HepG2 (cell line): ENCODE measurements around the gene MAN1A1. TPM values are rescaled to one million over a fixed set of nuclear protein-coding genes. Genes with fewer than 3 reads are reported as not detected.

Experiments used
- ATF2 ChIP-seq: sonication (generic); formaldehyde crosslinking; IDR thresholded peaks from 2 replicates; pipeline ENCODE4 v1.4.0; 2020; ENCODE audit warnings: missing genetic modification reagents
- EZH2 ChIP-seq: conservative IDR thresholded peaks from 2 replicates; pipeline ENCODE4 v1.6.1; 2012; ENCODE audit warnings: mild to moderate bottlenecking, low read depth, low read length, moderate library complexity
- IKZF1 ChIP-seq: fragments of 450-650 bp; IDR thresholded peaks from 2 replicates; pipeline ENCODE4 v1.7.1; 2016
- KLF13 ChIP-seq: sonication (generic); formaldehyde crosslinking; IDR thresholded peaks from 2 replicates; pipeline ENCODE4 v1.4.0; 2020; ENCODE audit warnings: mild to moderate bottlenecking, missing genetic modification reagents
- MED1 ChIP-seq: sonication (generic); formaldehyde crosslinking; IDR thresholded peaks from 2 replicates; pipeline ENCODE4 v1.4.0; 2020; ENCODE audit warnings: missing genetic modification reagents
- MXI1 ChIP-seq: IDR thresholded peaks from 3 replicates; pipeline ENCODE4 v1.6.1; 2012; ENCODE audit warnings: low read depth, low read length, inconsistent platforms, borderline replicate concordance
- NR2F1 ChIP-seq, 2 experiments: fragments of 450-650 bp in 1 of 2; formaldehyde crosslinking in 1 of 2; IDR thresholded peaks; 2 replicates each; pipeline versions ENCODE4 v1.5.0 to v1.6.1; 2016 to 2020; ENCODE audit warnings: mild to moderate bottlenecking in 1 of 2, missing compliant biosample characterization in 1 of 2, missing genetic modification reagents in 1 of 2, moderate library complexity in 1 of 2
- PRMT3 ChIP-seq: sonication (generic); formaldehyde crosslinking; IDR thresholded peaks from 2 replicates; pipeline ENCODE4 v1.8.1; 2022; ENCODE audit warnings: low read depth, mild to moderate bottlenecking, moderate library complexity, missing genetic modification reagents, borderline replicate concordance
- REPIN1 ChIP-seq: sonication (generic); formaldehyde crosslinking; IDR thresholded peaks from 2 replicates; pipeline ENCODE4 v1.8.0; 2022; ENCODE audit warnings: missing genetic modification reagents, low read depth, mild to moderate bottlenecking, borderline replicate concordance
- RFX5 ChIP-seq: IDR thresholded peaks from 2 replicates; pipeline ENCODE4 v1.6.1; 2011; ENCODE audit warnings: low read depth, low read length, improper control_type of control experiment
- RNF2 ChIP-seq: fragments of 450-650 bp; conservative IDR thresholded peaks from 2 replicates; pipeline ENCODE4 v1.6.1; 2016; ENCODE audit warnings: low read depth
- SIN3A ChIP-seq: IDR thresholded peaks from 2 replicates; pipeline ENCODE4 v1.6.1; 2011; ENCODE audit warnings: low read depth, mild to moderate bottlenecking, control low read depth, low read length, borderline replicate concordance
- TARDBP ChIP-seq: sonication (generic); formaldehyde crosslinking; IDR thresholded peaks from 2 replicates; pipeline ENCODE4 v1.8.0; 2022; ENCODE audit warnings: mild to moderate bottlenecking, missing genetic modification reagents
- U2AF2 ChIP-seq: fragments of 200-400 bp; formaldehyde crosslinking; IDR thresholded peaks from 2 replicates; pipeline ENCODE4 v1.6.1; 2017; ENCODE audit warnings: low read depth, mild to moderate bottlenecking, low read length
- ZBTB25 ChIP-seq: IDR thresholded peaks from 2 replicates; pipeline ENCODE4 v1.6.1; 2018; ENCODE audit warnings: missing genetic modification reagents
- ZC3H13 ChIP-seq: sonication (generic); formaldehyde crosslinking; IDR thresholded peaks from 2 replicates; pipeline ENCODE4 v1.8.1; 2023; ENCODE audit warnings: mild to moderate bottlenecking, missing genetic modification reagents, moderate library complexity
- ZNF574 ChIP-seq: sonication (generic); formaldehyde crosslinking; IDR thresholded peaks from 2 replicates; pipeline ENCODE4 v1.4.0; 2020; ENCODE audit warnings: missing genetic modification reagents
- ZNF670 ChIP-seq: sonication (generic); formaldehyde crosslinking; IDR thresholded peaks from 2 replicates; pipeline ENCODE4 v1.8.0; 2022; ENCODE audit warnings: mild to moderate bottlenecking, missing genetic modification reagents, borderline replicate concordance
- ZNF674 ChIP-seq: sonication (generic); formaldehyde crosslinking; IDR thresholded peaks from 2 replicates; pipeline ENCODE4 v1.5.0; 2020; ENCODE audit warnings: low read depth, mild to moderate bottlenecking, missing genetic modification reagents
- ZNF703 ChIP-seq: sonication (generic); formaldehyde crosslinking; IDR thresholded peaks from 2 replicates; pipeline ENCODE4 v1.5.1; 2020; ENCODE audit warnings: missing genetic modification reagents, mild to moderate bottlenecking, moderate library complexity, borderline replicate concordance
- ZNF788 ChIP-seq: sonication (generic); formaldehyde crosslinking; IDR thresholded peaks from 2 replicates; pipeline ENCODE4 v1.5.0; 2020; ENCODE audit warnings: mild to moderate bottlenecking, missing genetic modification reagents, borderline replicate concordance
- polyA plus RNA-seq, 8 experiments: library from polyadenylated mRNA; depleted of rRNA in 3 of 8; stranded (reverse) in 7 of 8; unstranded in 1 of 8; fragments of >200 nt; fragmentation: Illumina TruSeq in 4 of 8; extraction: Trizol in 4 of 8; gene quantifications; 2 replicates each; pipeline versions ENCODE4 v1.2.1 to v1.2.3, GENCODE V29; 2011 to 2016; ENCODE audit warnings: low read depth in 4 of 8, missing spikeins in 1 of 8, mixed read lengths in 1 of 8; ENCODE audit not compliant: insufficient read depth in 1 of 8
- total RNA-seq, 5 experiments: library from RNA; depleted of rRNA; stranded (reverse); fragments of >200 nt; fragmentation: Illumina TruSeq; extraction: Trizol; gene quantifications; 2 replicates each; pipeline ENCODE4 v1.2.3, GENCODE V29; 2016; ENCODE audit warnings: low read depth in 1 of 5

MAN1A1 gene
- total and polyA plus RNA-seq, 2 of the 13 experiments (the other 11 are each of a cell fraction or from before 2014, with no cell fraction given), result 156 to 236 TPM

- TF ChIP-seq ATF2 (CRISPR knock-in tag) (peak; percentile 65), REPIN1 (0 out of 2 replicates have a peak, but pooled peaks have one; percentile 27), RNF2 (no peak), SIN3A (no peak), NR2F1 (CRISPR knock-in tag; IDR thresholded peaks at IDR 0.05) (peak in 1 of 2 experiments; percentile 48; a peak in 2 of 4 replicates), RFX5 (no peak), ZNF788 (CRISPR knock-in tag) (no peak), TARDBP (CRISPR knock-in tag) (peak; percentile 93), MXI1 (no peak), IKZF1 (no peak), PRMT3 (CRISPR knock-in tag) (no peak), KLF13 (CRISPR knock-in tag) (no peak), ZNF703 (CRISPR knock-in tag) (peak; percentile 63; the same call in 1 of the 2 replicates), MED1 (CRISPR knock-in tag) (peak; percentile 97), EZH2 (no peak), U2AF2 (no peak), ZC3H13 (CRISPR knock-in tag) (no peak), ZNF574 (no peak), ZNF670 (no peak), ZNF674 (no peak), ZBTB25 (CRISPR knock-in tag) (no peak)
Measured at GRCh38 chr6:119170447-119171087, 179.0 kb downstream of the MAN1A1 start (continued).
